Neural cell (in vitro differentiated cells): Measurements from ENCODE around the gene ATN1. TPM values are rescaled to one million over a fixed set of nuclear protein-coding genes. Genes with fewer than 3 reads are reported as not detected.

Source experiments
- H2AFZ ChIP-seq: fragments of 200-600, 300-800 bp; sonication (generic), shearing (Covaris generic); 2 replicates; pipeline ENCODE4 v1.6.0; 2014; ENCODE audit warnings: low read depth, mild to moderate bottlenecking, antibody characterized with exemption, low read length, moderate library complexity
- H3F3A ChIP-seq: fragments of 200-600 bp; shearing (Covaris generic); 2 replicates; pipeline ENCODE4 v1.6.1; 2016; ENCODE audit warnings: mild to moderate bottlenecking, moderate library complexity, mixed read lengths, antibody characterized with exemption, low read length; ENCODE audit not compliant: insufficient read depth, poor library complexity, severe bottlenecking
- H3K27ac ChIP-seq: fragments of 200-600, 300-800 bp; sonication (generic), shearing (Covaris generic); 2 replicates; pipeline ENCODE4 v1.5.1; 2014; ENCODE audit warnings: mild to moderate bottlenecking, low read length, moderate library complexity
- H3K27me3 ChIP-seq: fragments of 300-800, 200-600 bp; sonication (generic), shearing (Covaris generic); 2 replicates; pipeline ENCODE4 v1.6.0; 2014; ENCODE audit warnings: mild to moderate bottlenecking, low read depth, low read length, moderate library complexity; ENCODE audit not compliant: insufficient read depth
- H3K36me3 ChIP-seq: fragments of 300-800, 200-600 bp; sonication (generic), shearing (Covaris generic); 2 replicates; pipeline ENCODE4 v1.5.1; 2014; ENCODE audit warnings: mild to moderate bottlenecking, antibody characterized with exemption, low read length, moderate library complexity; ENCODE audit not compliant: insufficient read depth
- H3K4me2 ChIP-seq: fragments of 300-800, 200-600 bp; sonication (generic), shearing (Covaris generic); 2 replicates; pipeline ENCODE4 v1.6.0; 2014; ENCODE audit warnings: mild to moderate bottlenecking, low read length
- H3K4me3 ChIP-seq: fragments of 300-800, 200-600 bp; sonication (generic), shearing (Covaris generic); 2 replicates; pipeline ENCODE4 v1.5.1; 2014; ENCODE audit warnings: mild to moderate bottlenecking, low read length, moderate library complexity
- H3K79me2 ChIP-seq: fragments of 200-600 bp; shearing (Covaris generic); replicated peaks from 2 replicates; pipeline ENCODE4 v1.6.0; 2014; ENCODE audit warnings: mild to moderate bottlenecking, low read length, moderate library complexity; ENCODE audit not compliant: insufficient read depth
- H3K9ac ChIP-seq: fragments of 300-800, 200-600 bp; sonication (generic), shearing (Covaris generic); 2 replicates; pipeline ENCODE4 v1.6.1; 2016; ENCODE audit warnings: mild to moderate bottlenecking, low read length, mixed read lengths
- H3K9me2 ChIP-seq: fragments of 200-600 bp; shearing (Covaris generic); 2 replicates; pipeline ENCODE4 v1.6.1; 2016; ENCODE audit warnings: mild to moderate bottlenecking, low read length, mixed read lengths; ENCODE audit not compliant: insufficient read depth
- H3K9me3 ChIP-seq: fragments of 200-600, 300-800 bp; sonication (generic), shearing (Covaris generic); 2 replicates; pipeline ENCODE4 v1.6.1; 2016; ENCODE audit warnings: mild to moderate bottlenecking, mixed run types, low read length, moderate library complexity, mixed read lengths
- H4K20me1 ChIP-seq: fragments of 200-600 bp; shearing (Covaris generic); 2 replicates; pipeline ENCODE4 v1.6.1; 2016; ENCODE audit warnings: mild to moderate bottlenecking, mixed run types; ENCODE audit not compliant: insufficient read depth
- CTCF ChIP-seq: fragments of 450-650 bp; IDR thresholded peaks from 2 replicates; pipeline ENCODE4 v1.5.1; 2014; ENCODE audit warnings: antibody characterized with exemption, mild to moderate bottlenecking, moderate library complexity; ENCODE audit not compliant: poor library complexity, severe bottlenecking
- EP300 ChIP-seq: fragments of 450-650 bp; conservative IDR thresholded peaks from 2 replicates; pipeline ENCODE4 v1.6.1; 2014; ENCODE audit warnings: antibody characterized with exemption, mild to moderate bottlenecking, moderate library complexity; ENCODE audit not compliant: poor library complexity, severe bottlenecking
- EZH2 ChIP-seq: fragments of 200-600, 300-800 bp; shearing (Covaris generic), sonication (generic); IDR thresholded peaks from 2 replicates; pipeline ENCODE4 v1.6.1; 2014; ENCODE audit warnings: antibody characterized with exemption, low read length, borderline replicate concordance, mild to moderate bottlenecking; ENCODE audit not compliant: insufficient read depth, poor library complexity, severe bottlenecking
- MXI1 ChIP-seq: fragments of 450-650 bp; conservative IDR thresholded peaks from 2 replicates; pipeline ENCODE4 v1.6.1; 2014; ENCODE audit warnings: antibody characterized with exemption, mild to moderate bottlenecking; ENCODE audit not compliant: poor library complexity, severe bottlenecking
- POLR2AphosphoS5 ChIP-seq: IDR thresholded peaks from 2 replicates; pipeline ENCODE4 v1.6.1; 2012
- RAD21 ChIP-seq: fragments of 450-650 bp; conservative IDR thresholded peaks from 2 replicates; pipeline ENCODE4 v1.6.1; 2014; ENCODE audit warnings: antibody characterized with exemption, mild to moderate bottlenecking, moderate library complexity
- SMC3 ChIP-seq: fragments of 450-650 bp; conservative IDR thresholded peaks from 2 replicates; pipeline ENCODE4 v1.6.1; 2014; ENCODE audit warnings: antibody characterized with exemption, mild to moderate bottlenecking, moderate library complexity; ENCODE audit not compliant: poor library complexity
- TAF1 ChIP-seq: IDR thresholded peaks from 2 replicates; pipeline ENCODE4 v1.6.1; 2012; ENCODE audit warnings: low read depth
- polyA plus RNA-seq: library from polyadenylated mRNA; depleted of rRNA; stranded (reverse); fragments of >200 nt; gene quantifications from 2 replicates; pipeline ENCODE4 v1.2.3, GENCODE V29; 2014
- TF ChIP-seq, protein P1 (sequence below): IDR thresholded peaks from 2 replicates; pipeline ENCODE4 v1.6.1; 2012; ENCODE audit warnings: borderline replicate concordance

The ATN1 gene
- polyA plus RNA-seq, 1 donor from 2014 or later = 9.2 TPM

DNA sequence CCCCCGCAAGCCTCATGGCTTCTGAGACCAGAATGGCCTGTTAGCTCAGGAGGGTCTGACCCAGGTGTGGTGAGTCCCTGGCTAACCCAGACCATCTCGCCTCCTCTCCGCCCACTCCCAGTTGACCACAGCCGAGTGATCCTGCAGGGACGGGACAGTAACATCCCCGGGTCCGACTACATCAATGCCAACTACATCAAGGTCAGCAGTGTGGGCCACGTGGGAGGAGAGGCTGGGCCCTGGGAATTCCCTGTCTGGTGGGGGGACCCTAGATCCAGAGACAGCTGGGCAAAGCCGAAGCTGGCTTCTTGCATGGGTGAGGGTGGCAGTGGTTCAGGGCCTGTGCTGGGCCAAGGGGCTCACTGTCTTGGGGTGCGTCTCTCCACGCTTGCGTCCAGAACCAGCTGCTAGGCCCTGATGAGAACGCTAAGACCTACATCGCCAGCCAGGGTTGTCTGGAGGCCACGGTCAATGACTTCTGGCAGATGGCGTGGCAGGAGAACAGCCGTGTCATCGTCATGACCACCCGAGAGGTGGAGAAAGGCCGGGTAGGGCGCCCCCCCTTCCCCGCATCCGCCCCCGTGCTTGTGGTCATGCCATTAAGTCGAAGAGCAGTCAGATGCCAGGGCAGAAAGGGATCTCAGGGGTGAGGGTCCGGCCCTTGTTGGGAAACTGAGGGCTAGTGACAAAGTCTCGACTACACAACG, 28.4 kb downstream of the ATN1 start:
- Histone ChIP-seq H3K27me3 (no peaks in the 10 kb centered on the region), H3K4me2 (no peak overlapping the region), H2AFZ (no peak overlapping the region), H3K9ac (no peak overlapping the region), H3K36me3 (no peaks in the 10 kb centered on the region), H3K79me2 (no peaks in the 10 kb centered on the region), H3K9me3 (no peaks in the 10 kb centered on the region), H3K27ac (no peak overlapping the region), H3K9me2 (no peaks in the 10 kb centered on the region), H4K20me1 (no peaks in the 10 kb centered on the region), H3K4me3 (no peak overlapping the region), H3F3A (no peaks in the 10 kb centered on the region)
- TF ChIP-seq TAF1 = no peak
- no peak for TF ChIP-seq EZH2
- TF ChIP-seq MXI1 = no peak
- TF ChIP-seq EP300 = no peak
- no peak for TF ChIP-seq SMC3
- no peak for TF ChIP-seq RAD21
- TF ChIP-seq, protein P1, sequence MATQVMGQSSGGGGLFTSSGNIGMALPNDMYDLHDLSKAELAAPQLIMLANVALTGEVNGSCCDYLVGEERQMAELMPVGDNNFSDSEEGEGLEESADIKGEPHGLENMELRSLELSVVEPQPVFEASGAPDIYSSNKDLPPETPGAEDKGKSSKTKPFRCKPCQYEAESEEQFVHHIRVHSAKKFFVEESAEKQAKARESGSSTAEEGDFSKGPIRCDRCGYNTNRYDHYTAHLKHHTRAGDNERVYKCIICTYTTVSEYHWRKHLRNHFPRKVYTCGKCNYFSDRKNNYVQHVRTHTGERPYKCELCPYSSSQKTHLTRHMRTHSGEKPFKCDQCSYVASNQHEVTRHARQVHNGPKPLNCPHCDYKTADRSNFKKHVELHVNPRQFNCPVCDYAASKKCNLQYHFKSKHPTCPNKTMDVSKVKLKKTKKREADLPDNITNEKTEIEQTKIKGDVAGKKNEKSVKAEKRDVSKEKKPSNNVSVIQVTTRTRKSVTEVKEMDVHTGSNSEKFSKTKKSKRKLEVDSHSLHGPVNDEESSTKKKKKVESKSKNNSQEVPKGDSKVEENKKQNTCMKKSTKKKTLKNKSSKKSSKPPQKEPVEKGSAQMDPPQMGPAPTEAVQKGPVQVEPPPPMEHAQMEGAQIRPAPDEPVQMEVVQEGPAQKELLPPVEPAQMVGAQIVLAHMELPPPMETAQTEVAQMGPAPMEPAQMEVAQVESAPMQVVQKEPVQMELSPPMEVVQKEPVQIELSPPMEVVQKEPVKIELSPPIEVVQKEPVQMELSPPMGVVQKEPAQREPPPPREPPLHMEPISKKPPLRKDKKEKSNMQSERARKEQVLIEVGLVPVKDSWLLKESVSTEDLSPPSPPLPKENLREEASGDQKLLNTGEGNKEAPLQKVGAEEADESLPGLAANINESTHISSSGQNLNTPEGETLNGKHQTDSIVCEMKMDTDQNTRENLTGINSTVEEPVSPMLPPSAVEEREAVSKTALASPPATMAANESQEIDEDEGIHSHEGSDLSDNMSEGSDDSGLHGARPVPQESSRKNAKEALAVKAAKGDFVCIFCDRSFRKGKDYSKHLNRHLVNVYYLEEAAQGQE = no peak
- no peak for TF ChIP-seq POLR2AphosphoS5
- TF ChIP-seq CTCF = no peak

DNA sequence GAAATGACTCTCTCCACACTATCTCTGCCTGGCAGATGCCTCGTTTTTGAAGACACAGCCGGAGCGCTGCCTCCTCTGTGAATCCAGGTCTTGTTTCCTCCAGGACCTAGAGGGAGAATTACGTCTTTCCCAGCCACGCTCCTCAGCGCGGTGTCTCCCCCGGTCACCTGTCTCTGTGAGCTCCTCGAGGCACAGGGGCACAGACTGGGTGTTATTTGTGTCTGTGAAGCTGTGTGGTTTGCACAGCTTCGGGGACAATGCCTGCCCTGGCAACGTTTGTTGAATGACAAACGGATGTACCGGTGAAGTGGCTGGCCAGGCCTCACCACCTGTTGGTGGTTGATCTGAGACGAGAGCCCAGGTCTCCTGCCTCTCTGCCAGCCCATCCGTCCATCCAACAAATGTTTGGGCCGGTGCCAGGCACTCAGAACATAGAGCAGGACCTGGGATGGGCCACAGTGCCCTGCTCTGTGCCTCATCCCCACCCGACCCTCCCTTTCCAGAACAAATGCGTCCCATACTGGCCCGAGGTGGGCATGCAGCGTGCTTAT, 29.5 kb downstream of the ATN1 start:
- no peaks in the 10 kb centered on the region for H4K20me1 ChIP-seq
- no peaks in the 10 kb centered on the region for H3K79me2 ChIP-seq
- H3K27ac ChIP-seq = no peak overlapping the region
- H3K9ac ChIP-seq = no peak overlapping the region
- H3K36me3 ChIP-seq = no peaks in the 10 kb centered on the region
- no peak overlapping the region for H3K4me3 ChIP-seq
- H3K4me2 ChIP-seq = no peak overlapping the region
- no peaks in the 10 kb centered on the region for H3K9me3 ChIP-seq
- TF ChIP-seq RAD21 (no peak), SMC3 (no peak), EP300 (no peak), MXI1 (no peak), CTCF (no peak), POLR2AphosphoS5 (no peak), EZH2 (no peak), TAF1 (no peak)
- TF ChIP-seq, protein P1 = no peak
- H2AFZ ChIP-seq = no peak overlapping the region
- H3K9me2 ChIP-seq = no peaks in the 10 kb centered on the region
- no peaks in the 10 kb centered on the region for H3F3A ChIP-seq
- H3K27me3 ChIP-seq = no peaks in the 10 kb centered on the region
